Psoas muscle (tissue), 8 donors: Measurements from ENCODE around the gene MROH8. TPM values are rescaled to one million over a fixed set of nuclear protein-coding genes. Genes with fewer than 3 reads are reported as not detected.

Experiments used
- ATAC-seq, 4 donors: fragments of 200-7000 bp; cut with Tn5 transposase; one replicate each; pipeline ENCODE4 v1.9.1; 2020; ENCODE audit warnings: moderate library complexity in 3 of 4, mild to moderate bottlenecking in 2 of 4
- DNase-seq, 2 donors: peaks; one replicate each; pipeline ENCODE4 v3.0.0-alpha.2; 2020
- H3K27ac ChIP-seq: fragments of 200-600 bp; one replicate; pipeline ENCODE4 v1.8.0; 2022
- H3K27me3 ChIP-seq, 3 donors: fragments of 200-600 bp in 1 of 3; one replicate each; pipeline versions ENCODE4 v1.6.1 to v1.8.0; 2013 to 2022; ENCODE audit warnings: low read length in 2 of 3, mild to moderate bottlenecking in 2 of 3, moderate library complexity in 1 of 3; ENCODE audit not compliant: insufficient read depth in 3 of 3
- H3K36me3 ChIP-seq, 2 donors: fragments of 200-600 bp in 1 of 2; one replicate each; pipeline versions ENCODE4 v1.6.1 to v1.8.0; 2013 to 2022; ENCODE audit warnings: low read depth in 1 of 2, mild to moderate bottlenecking in 1 of 2, moderate library complexity in 1 of 2; ENCODE audit not compliant: insufficient read depth in 1 of 2
- H3K4me1 ChIP-seq: fragments of 200-600 bp; one replicate; pipeline ENCODE4 v1.8.0; 2022
- H3K4me3 ChIP-seq: fragments of 200-600 bp; one replicate; pipeline ENCODE4 v1.8.0; 2022; ENCODE audit warnings: mild to moderate bottlenecking
- H3K9me3 ChIP-seq: fragments of 200-600 bp; one replicate; pipeline ENCODE4 v1.8.0; 2022
- CTCF ChIP-seq: fragments of 200-600 bp; IDR thresholded peaks from one replicate; pipeline ENCODE4 v1.8.0; 2022; ENCODE audit warnings: antibody characterized with exemption
- WGBS, 3 donors: extraction: QIAGEN DNeasy Blood & Tissue Kit; methylation state at CpG; one replicate each; pipeline versions ENCODE4 v1.1.6 to v1.1.7; 2013; 5-methylcytosine and 5-hydroxymethylcytosine counted together
- intact Hi-C, 2 donors: fragments of 100-400 bp; cut with DNase I; formaldehyde crosslinking; loops; one replicate each; pipeline versions ENCODE4 v1.11.0 to v1.14.2; 2022
- polyA plus RNA-seq, 3 donors: library from polyadenylated mRNA; stranded (reverse); fragments of 200-250 nt; gene quantifications; one replicate each; pipeline ENCODE4 v1.2.3, GENCODE V29; 2013
- total RNA-seq, 4 donors: library from RNA; stranded (reverse); fragmentation: NEBNext Ultra II Directional in 2 of 4; extraction: Animal tissue kit (Norgen Biotek cat#: 25700) in 2 of 4; gene quantifications; one replicate each; pipeline versions ENCODE4 v1.2.1 to v1.2.4, GENCODE V29; 2021 to 2023
- donor health status: healthy with polysubstance abuse.
- donor health status: DM: no; HTN: no; CAD: no; lungs with moderate emphysema.
- donor health status: Bipolar disorder and iron deficiency.
- donor health status: healthy.
- donor health status: DM: yes; HTN: yes; CAD: no.
- donor health status: DM: no; HTN: no; CAD: no.
- donor health status: DM: no; HTN: no; CAD: no.
- donor health status: DM: yes; HTN: yes; CAD: no.

The MROH8 gene
- total and polyA plus RNA-seq, 7 donors, result 0.99 to 5.5 (median 4.1) TPM

- Histone ChIP-seq H3K27me3 (no peaks in the 10 kb centered on the region), H3K4me3 (no peak overlapping the region), H3K27ac (no peak overlapping the region), H3K36me3 (peaks cover 13 to 43% of the 10 kb centered on the region in 2 donors), H3K4me1 (peaks cover 38% of the 10 kb centered on the region), H3K9me3 (no peaks in the 10 kb centered on the region)
- ATAC-seq (no peak), DNase-seq (no peak)
- no peak for TF ChIP-seq CTCF
- intact Hi-C loops, result no loop called here
- 88 to 94% (median 89%) methylated on average over 5 of the region's 5 CpGs for WGBS, 3 donors
Measured at GRCh38 chr20:37185686-37186085, 6.3 kb upstream of the MROH8 start.

- ATAC-seq, result peak; percentile 34 to 57 (median 46)
- no peaks in the 10 kb centered on the region for H3K9me3 ChIP-seq
- intact Hi-C loops, result no loop called here
- H3K4me3 ChIP-seq, result peak overlapping the region; percentile 87
- WGBS, 3 donors, result 5 to 9% (median 7%) methylated on average over 15 of the region's 15 CpGs
- peaks cover 0 to 12% of the 10 kb centered on the region in 2 donors for H3K36me3 ChIP-seq
- no peak for TF ChIP-seq CTCF
- H3K27me3 ChIP-seq, result no peaks in the 10 kb centered on the region
- DNase-seq, result no peak
- H3K27ac ChIP-seq, result peak overlapping the region; percentile 99
- H3K4me1 ChIP-seq, result peaks cover 34% of the 10 kb centered on the region
Measured at GRCh38 chr20:37179683-37180524, 556 bp upstream of the MROH8 start.

GRCh38 chr20:37172836-37173235, 6.5 kb downstream of the MROH8 start:
- no peaks in the 10 kb centered on the region for H3K27me3 ChIP-seq
- H3K4me3 ChIP-seq, result no peak overlapping the region
- DNase-seq (no peak), ATAC-seq (no peak)
- H3K27ac ChIP-seq, result no peak overlapping the region
- intact Hi-C loops, result no loop called here
- TF ChIP-seq CTCF, result no peak
- H3K4me1 ChIP-seq, result no peaks in the 10 kb centered on the region
- H3K9me3 ChIP-seq, result no peaks in the 10 kb centered on the region
- 94 to 96% (median 96%) methylated on average over 4 of the region's 4 CpGs for WGBS, 3 donors
- H3K36me3 ChIP-seq, result peaks cover 0 to 8% of the 10 kb centered on the region in 2 donors

- Histone ChIP-seq H3K27me3 (no peaks in the 10 kb centered on the region), H3K4me1 (no peaks in the 10 kb centered on the region), H3K36me3 (peaks cover 0 to 39% of the 10 kb centered on the region in 2 donors), H3K27ac (no peak overlapping the region), H3K9me3 (no peaks in the 10 kb centered on the region), H3K4me3 (no peak overlapping the region)
- intact Hi-C loops, result no loop called here
- TF ChIP-seq CTCF, result no peak
- 93 to 97% (median 96%) methylated on average over 5 of the region's 5 CpGs for WGBS, 3 donors
- no peak for ATAC-seq
- no peak for DNase-seq
Measured at GRCh38 chr20:37166867-37167266, 12.5 kb downstream of the MROH8 start.
